ENCODE data around the gene STIMATE. TPM values are rescaled to one million over a fixed set of nuclear protein-coding genes. Genes with fewer than 3 reads are reported as not detected.

The STIMATE gene
- total RNA-seq, 1 donor from 2014 or later, result 20.8 TPM

- no peak for DNase-seq (ENCODE audit: low spot score)
Observed at GRCh38 chr3:52792961-52793695, 104.2 kb downstream of the STIMATE start.

- DNase-seq (ENCODE audit: low spot score), result no peak
Observed at GRCh38 chr3:52792413-52792812, 104.9 kb downstream of the STIMATE start.

- DNase-seq (ENCODE audit: low spot score), result no peak
Observed at GRCh38 chr3:52791928-52792327, 105.4 kb downstream of the STIMATE start.

- DNase-seq (ENCODE audit: low spot score), result no peak
Observed at GRCh38 chr3:52791366-52791765, 106.0 kb downstream of the STIMATE start.

- DNase-seq (ENCODE audit: low spot score), result no peak
Observed at GRCh38 chr3:52790741-52791140, 106.6 kb downstream of the STIMATE start.

- DNase-seq (ENCODE audit: low spot score), result no peak
Observed at GRCh38 chr3:52790337-52790736, 107.0 kb downstream of the STIMATE start.

- no peak for DNase-seq (ENCODE audit: low spot score)
Observed at GRCh38 chr3:52789746-52790040, 107.7 kb downstream of the STIMATE start.

- DNase-seq (ENCODE audit: low spot score), result no peak
Observed at GRCh38 chr3:52788890-52789745, 108.2 kb downstream of the STIMATE start.

- no peak for DNase-seq (ENCODE audit: low spot score)
Observed at GRCh38 chr3:52787672-52788625, 109.4 kb downstream of the STIMATE start.

- no peak for DNase-seq (ENCODE audit: low spot score)
Observed at GRCh38 chr3:52787246-52787645, 110.1 kb downstream of the STIMATE start.

Small RNA genes within 50 kb of the gene (microRNA-seq; reads per million reads assigned to microRNA genes)
- not detected for gene MIR8064 (ENCODE audit: borderline number of aligned reads)

Other genes with a start within 250 kb of the STIMATE start
- gene PBRM1, start 211.6 kb downstream of the STIMATE start, total RNA-seq, result 94.0 TPM
- 113 TPM for gene GNL3, start 211.5 kb downstream of the STIMATE start, total RNA-seq
- gene GLT8D1, start 191.8 kb downstream of the STIMATE start, total RNA-seq, result 33.2 TPM
- 65.7 TPM for gene SPCS1, start 191.4 kb downstream of the STIMATE start, total RNA-seq
- gene NEK4, start 126.6 kb downstream of the STIMATE start, total RNA-seq, result 18.1 TPM
- not detected for gene ITIH1, start 119.9 kb downstream of the STIMATE start, total RNA-seq
- gene ITIH3, start 102.8 kb downstream of the STIMATE start, total RNA-seq, result 0.71 TPM
- 4.3 TPM for gene ITIH4, start 66.9 kb downstream of the STIMATE start, total RNA-seq
- gene MUSTN1, start 62.5 kb downstream of the STIMATE start, total RNA-seq, result 2.4 TPM
- 8.9 TPM for gene SFMBT1, start 148.5 kb upstream of the STIMATE start, total RNA-seq
- gene RFT1, start 232.9 kb upstream of the STIMATE start, total RNA-seq, result 19.1 TPM